Breast epithelium (tissue), 4 donors: ENCODE measurements around the gene CASZ1. TPM values are rescaled to one million over a fixed set of nuclear protein-coding genes. Genes with fewer than 3 reads are reported as not detected.

Source experiments
- DNase-seq, 2 donors: peaks; one replicate each; pipeline ENCODE4 v3.0.0-alpha.2; 2019; ENCODE audit warnings: low spot score in 2 of 2
- H3K27ac ChIP-seq, 2 donors: fragments of 200-600 bp; sonication (generic) in 1 of 2; one replicate each; pipeline ENCODE4 v1.5.1; 2016 to 2019; ENCODE audit warnings: mild to moderate bottlenecking in 1 of 2
- H3K27me3 ChIP-seq, 2 donors: fragments of 200-600 bp; sonication (generic) in 1 of 2; one replicate each; pipeline versions ENCODE4 v1.5.1 to v1.6.0; 2017 to 2019; ENCODE audit warnings: control low read depth in 1 of 2, mild to moderate bottlenecking in 1 of 2
- H3K36me3 ChIP-seq: fragments of 200-600 bp; one replicate; pipeline ENCODE4 v1.5.1; 2019
- H3K4me1 ChIP-seq, 2 donors: fragments of 200-600 bp; sonication (generic); one replicate each; pipeline ENCODE4 v1.5.1; 2016 to 2019; ENCODE audit warnings: control low read depth in 1 of 2
- H3K4me3 ChIP-seq, 3 donors: fragments of 200-600 bp; sonication (generic); 1 replicate in 2 of 3; 2 replicates in 1 of 3; pipeline ENCODE4 v1.5.1; 2016 to 2019; ENCODE audit warnings: mild to moderate bottlenecking in 3 of 3, moderate library complexity in 2 of 3
- H3K9me3 ChIP-seq, 2 donors: fragments of 200-600 bp; sonication (generic) in 1 of 2; one replicate each; pipeline ENCODE4 v1.5.1; 2016 to 2019; ENCODE audit warnings: control low read depth in 1 of 2
- POLR2A ChIP-seq: fragments of 450-650 bp; IDR thresholded peaks from one replicate; pipeline ENCODE4 v1.6.1; 2016; ENCODE audit warnings: antibody characterized with exemption, mild to moderate bottlenecking, moderate library complexity
- POLR2AphosphoS5 ChIP-seq, 3 donors: sonication (generic); formaldehyde crosslinking; IDR thresholded peaks; one replicate each; pipeline ENCODE4 v1.6.1; 2017; ENCODE audit warnings: antibody characterized with exemption in 3 of 3
- intact Hi-C: fragments of 100-400 bp; cut with DNase I; formaldehyde crosslinking; loops from one replicate; pipeline ENCODE4 v1.15.1; 2023; ENCODE audit warnings: low total_unique reads
- total RNA-seq, 3 donors: library from RNA; depleted of rRNA; stranded (reverse); fragments of >200 nt; gene quantifications; one replicate each; pipeline ENCODE4 v1.1.0, GENCODE V29; 2016
- TF ChIP-seq, protein P1 (sequence below), 3 donors: fragments of 450-650 bp; IDR thresholded peaks; one replicate each; pipeline ENCODE4 v1.5.1; 2016 to 2017; ENCODE audit warnings: antibody characterized with exemption in 3 of 3, mild to moderate bottlenecking in 3 of 3, moderate library complexity in 3 of 3

CASZ1 gene, protein sequence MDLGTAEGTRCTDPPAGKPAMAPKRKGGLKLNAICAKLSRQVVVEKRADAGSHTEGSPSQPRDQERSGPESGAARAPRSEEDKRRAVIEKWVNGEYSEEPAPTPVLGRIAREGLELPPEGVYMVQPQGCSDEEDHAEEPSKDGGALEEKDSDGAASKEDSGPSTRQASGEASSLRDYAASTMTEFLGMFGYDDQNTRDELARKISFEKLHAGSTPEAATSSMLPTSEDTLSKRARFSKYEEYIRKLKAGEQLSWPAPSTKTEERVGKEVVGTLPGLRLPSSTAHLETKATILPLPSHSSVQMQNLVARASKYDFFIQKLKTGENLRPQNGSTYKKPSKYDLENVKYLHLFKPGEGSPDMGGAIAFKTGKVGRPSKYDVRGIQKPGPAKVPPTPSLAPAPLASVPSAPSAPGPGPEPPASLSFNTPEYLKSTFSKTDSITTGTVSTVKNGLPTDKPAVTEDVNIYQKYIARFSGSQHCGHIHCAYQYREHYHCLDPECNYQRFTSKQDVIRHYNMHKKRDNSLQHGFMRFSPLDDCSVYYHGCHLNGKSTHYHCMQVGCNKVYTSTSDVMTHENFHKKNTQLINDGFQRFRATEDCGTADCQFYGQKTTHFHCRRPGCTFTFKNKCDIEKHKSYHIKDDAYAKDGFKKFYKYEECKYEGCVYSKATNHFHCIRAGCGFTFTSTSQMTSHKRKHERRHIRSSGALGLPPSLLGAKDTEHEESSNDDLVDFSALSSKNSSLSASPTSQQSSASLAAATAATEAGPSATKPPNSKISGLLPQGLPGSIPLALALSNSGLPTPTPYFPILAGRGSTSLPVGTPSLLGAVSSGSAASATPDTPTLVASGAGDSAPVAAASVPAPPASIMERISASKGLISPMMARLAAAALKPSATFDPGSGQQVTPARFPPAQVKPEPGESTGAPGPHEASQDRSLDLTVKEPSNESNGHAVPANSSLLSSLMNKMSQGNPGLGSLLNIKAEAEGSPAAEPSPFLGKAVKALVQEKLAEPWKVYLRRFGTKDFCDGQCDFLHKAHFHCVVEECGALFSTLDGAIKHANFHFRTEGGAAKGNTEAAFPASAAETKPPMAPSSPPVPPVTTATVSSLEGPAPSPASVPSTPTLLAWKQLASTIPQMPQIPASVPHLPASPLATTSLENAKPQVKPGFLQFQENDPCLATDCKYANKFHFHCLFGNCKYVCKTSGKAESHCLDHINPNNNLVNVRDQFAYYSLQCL (N-terminal part only)
- 10 to 100 TPM in 2 of 3 donors, 1 to 10 TPM in 1; 1.1 to 39.1 (median 32.4) TPM for total RNA-seq

DNA sequence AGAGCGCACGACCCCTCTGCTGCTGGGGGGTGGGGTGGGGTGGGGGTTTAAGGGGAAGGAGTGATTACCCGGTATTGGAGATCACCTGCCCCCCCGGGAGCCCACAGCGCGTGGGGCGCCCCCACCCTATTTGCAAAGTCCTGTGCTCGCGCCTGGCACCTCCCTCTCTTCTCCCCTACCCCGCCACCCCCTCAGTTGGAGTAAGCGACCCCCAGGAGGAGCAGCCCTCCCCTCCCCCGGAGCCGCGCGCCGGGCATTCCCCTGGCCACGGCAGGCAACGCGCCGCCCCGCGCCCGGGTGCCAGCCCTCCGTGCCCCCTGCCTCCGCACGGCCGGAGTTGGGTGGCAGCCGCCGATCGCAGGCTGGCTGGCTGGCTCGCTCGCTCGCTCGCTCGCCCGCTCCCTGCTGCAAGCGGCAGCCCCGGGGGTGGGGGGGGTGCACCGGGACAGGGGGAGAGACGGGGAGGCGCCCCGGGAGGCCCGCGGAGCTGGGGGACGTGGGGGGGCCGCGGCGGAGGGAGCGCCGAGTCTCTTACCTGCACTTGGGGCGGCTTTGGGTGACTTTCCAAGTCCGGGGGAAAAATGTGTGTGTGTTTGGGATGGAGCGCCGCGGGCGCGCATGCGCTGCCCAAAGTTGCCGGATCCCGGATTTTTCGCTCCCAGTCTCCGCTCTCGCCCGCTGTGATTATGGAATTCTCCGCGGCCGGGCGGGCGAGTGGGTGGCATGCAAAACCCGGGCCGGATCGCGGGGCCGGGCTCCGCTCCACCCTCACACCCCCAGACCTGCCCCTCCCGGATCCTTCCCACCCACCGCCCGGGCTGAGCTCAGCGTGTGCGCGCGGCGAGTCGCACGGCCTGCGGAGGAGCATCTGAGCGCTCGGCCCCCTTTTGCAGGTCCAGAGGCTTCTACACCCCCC lies at the start of gene CASZ1:
Gene CASZ1 (minus strand): TSS at position 618 of the 916 bp plus-strand sequence. CDS start 102,757 bp downstream, outside the sequence.
- Histone ChIP-seq H3K36me3 (no peaks in the 10 kb centered on the region), H3K27ac (peak within 1 kb of the TSS; percentile 87 to 88), H3K4me1 (no peaks in the 10 kb centered on the region), H3K4me3 (peak within 1 kb of the TSS; percentile 42 to 80 (median 76)), H3K9me3 (no peaks in the 10 kb centered on the region), H3K27me3 (peaks cover 0 to 13% of the 10 kb centered on the region in 2 donors)
- peak; percentile 83 to 88 for DNase-seq
- intact Hi-C loops = loop anchor here (10.0 kb wide), 1 partner anchor 101 kb away; no protein-coding TSS in a partner anchor
- TF ChIP-seq, protein P1, sequence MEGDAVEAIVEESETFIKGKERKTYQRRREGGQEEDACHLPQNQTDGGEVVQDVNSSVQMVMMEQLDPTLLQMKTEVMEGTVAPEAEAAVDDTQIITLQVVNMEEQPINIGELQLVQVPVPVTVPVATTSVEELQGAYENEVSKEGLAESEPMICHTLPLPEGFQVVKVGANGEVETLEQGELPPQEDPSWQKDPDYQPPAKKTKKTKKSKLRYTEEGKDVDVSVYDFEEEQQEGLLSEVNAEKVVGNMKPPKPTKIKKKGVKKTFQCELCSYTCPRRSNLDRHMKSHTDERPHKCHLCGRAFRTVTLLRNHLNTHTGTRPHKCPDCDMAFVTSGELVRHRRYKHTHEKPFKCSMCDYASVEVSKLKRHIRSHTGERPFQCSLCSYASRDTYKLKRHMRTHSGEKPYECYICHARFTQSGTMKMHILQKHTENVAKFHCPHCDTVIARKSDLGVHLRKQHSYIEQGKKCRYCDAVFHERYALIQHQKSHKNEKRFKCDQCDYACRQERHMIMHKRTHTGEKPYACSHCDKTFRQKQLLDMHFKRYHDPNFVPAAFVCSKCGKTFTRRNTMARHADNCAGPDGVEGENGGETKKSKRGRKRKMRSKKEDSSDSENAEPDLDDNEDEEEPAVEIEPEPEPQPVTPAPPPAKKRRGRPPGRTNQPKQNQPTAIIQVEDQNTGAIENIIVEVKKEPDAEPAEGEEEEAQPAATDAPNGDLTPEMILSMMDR (IDR thresholded peaks at IDR 0.05) = no peak
- TF ChIP-seq POLR2A (no peak), POLR2AphosphoS5 (IDR thresholded peaks at IDR 0.05) (peak in 2 of 3 donors; percentile 27 to 47)

DNA sequence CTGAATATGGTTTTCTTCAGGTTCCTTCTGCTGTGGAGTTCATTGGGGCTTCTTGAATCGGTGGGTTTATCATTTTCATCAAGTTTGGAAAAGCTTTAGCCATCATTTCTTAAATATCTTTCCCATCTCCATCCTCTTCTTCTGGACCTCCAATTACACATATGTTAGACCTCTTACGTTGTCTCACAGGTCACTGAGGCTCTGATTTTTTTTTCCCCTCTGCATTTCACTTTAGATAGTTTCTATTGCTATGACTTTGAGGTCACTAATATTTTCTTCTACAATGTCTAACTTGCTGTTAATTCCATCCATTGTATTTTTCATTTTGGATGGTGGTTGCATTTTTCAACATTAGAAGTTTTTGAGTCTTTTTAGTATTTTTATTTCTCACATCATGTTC lies 47.3 kb upstream of the CASZ1 start:
- peaks cover 10 to 13% of the 10 kb centered on the region in 2 donors for H3K9me3 ChIP-seq
- intact Hi-C loops = no loop called here
- H3K36me3 ChIP-seq = no peaks in the 10 kb centered on the region
- no peak overlapping the region for H3K27ac ChIP-seq
- H3K4me3 ChIP-seq = no peak overlapping the region
- no peaks in the 10 kb centered on the region for H3K27me3 ChIP-seq
- H3K4me1 ChIP-seq = no peaks in the 10 kb centered on the region
- TF ChIP-seq POLR2A (no peak), POLR2AphosphoS5 (IDR thresholded peaks at IDR 0.05) (no peak)
- TF ChIP-seq, protein P1 (IDR thresholded peaks at IDR 0.05) = no peak
- DNase-seq = no peak

DNA sequence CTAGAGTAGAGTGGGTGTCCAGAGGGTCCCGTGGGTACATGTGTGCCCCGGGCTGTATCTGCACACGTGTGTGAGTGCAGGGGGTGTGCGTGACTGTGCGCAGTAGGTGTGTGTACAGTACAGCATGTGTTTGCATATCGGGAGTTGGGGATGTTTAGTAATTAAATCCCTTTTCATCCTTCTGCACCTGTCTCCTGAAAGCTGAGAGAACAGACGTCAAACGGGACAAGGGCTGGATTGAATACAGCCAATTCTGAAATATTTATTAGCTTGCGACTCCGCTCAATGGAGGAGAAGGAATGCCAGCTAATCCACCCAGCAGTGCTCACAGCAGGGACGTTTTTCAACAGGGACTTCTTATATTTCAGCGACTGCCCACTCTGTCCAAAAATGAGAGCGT lies 44.7 kb upstream of the CASZ1 start:
- Histone ChIP-seq H3K27me3 (peaks cover 0 to 1% of the 10 kb centered on the region in 2 donors), H3K4me3 (no peak overlapping the region), H3K9me3 (peaks cover 10 to 13% of the 10 kb centered on the region in 2 donors), H3K36me3 (no peaks in the 10 kb centered on the region), H3K27ac (no peak overlapping the region), H3K4me1 (no peaks in the 10 kb centered on the region)
- intact Hi-C loops = no loop called here
- TF ChIP-seq, protein P1 (IDR thresholded peaks at IDR 0.05) = no peak
- no peak for TF ChIP-seq POLR2AphosphoS5 (IDR thresholded peaks at IDR 0.05)
- TF ChIP-seq POLR2A = no peak
- no peak for DNase-seq

DNA sequence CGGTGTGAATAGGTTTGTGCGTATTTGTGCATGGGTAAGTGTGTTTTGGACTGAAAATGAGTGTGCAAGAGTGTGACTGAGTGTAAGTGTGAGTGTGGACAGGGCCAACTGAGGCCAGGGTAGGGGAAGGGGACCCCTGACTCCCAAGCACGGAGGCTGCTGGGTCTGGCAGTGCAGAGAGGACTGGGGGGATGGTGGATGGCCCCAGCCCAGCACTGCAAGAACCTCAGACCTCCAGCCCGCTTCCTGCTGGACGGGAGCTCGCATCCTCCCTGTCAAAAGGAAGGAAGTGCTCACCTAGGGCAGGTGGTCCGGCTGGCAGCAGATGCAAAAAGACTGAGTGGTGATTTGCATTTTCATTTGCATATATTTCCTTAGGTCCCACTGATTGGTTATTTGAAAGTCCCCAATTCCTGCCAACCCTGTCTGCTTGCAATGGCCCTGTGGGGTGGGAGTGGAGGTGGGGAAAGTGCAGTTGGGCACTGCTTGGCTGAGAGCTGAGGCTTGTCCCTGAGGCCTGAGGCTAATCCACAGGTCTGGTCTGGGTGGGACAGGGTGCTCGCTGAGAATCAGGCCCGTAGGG lies 42.8 kb upstream of the CASZ1 start:
- Histone ChIP-seq H3K4me3 (no peak overlapping the region), H3K27ac (no peak overlapping the region), H3K27me3 (peaks cover 0 to 10% of the 10 kb centered on the region in 2 donors), H3K4me1 (no peaks in the 10 kb centered on the region), H3K9me3 (peaks cover 9 to 12% of the 10 kb centered on the region in 2 donors), H3K36me3 (no peaks in the 10 kb centered on the region)
- DNase-seq = no peak
- TF ChIP-seq POLR2A (no peak), POLR2AphosphoS5 (IDR thresholded peaks at IDR 0.05) (no peak)
- TF ChIP-seq, protein P1 (IDR thresholded peaks at IDR 0.05) = no peak
- intact Hi-C loops = no loop called here
